Stimulated activated CD4-positive, alpha-beta T cell treated with anti-CD3 and anti-CD28 coated beads, Interleukin-15, amount 100 ng/mL, for 48 hours (primary cell): Measurements from ENCODE around the gene TNFAIP8.

Experiments used
- DNase-seq, 2 donors: peaks; one replicate each; pipeline ENCODE4 v3.0.0-alpha.2; 2020; ENCODE audit warnings: low read depth in 2 of 2

Gene TNFAIP8

DNA sequence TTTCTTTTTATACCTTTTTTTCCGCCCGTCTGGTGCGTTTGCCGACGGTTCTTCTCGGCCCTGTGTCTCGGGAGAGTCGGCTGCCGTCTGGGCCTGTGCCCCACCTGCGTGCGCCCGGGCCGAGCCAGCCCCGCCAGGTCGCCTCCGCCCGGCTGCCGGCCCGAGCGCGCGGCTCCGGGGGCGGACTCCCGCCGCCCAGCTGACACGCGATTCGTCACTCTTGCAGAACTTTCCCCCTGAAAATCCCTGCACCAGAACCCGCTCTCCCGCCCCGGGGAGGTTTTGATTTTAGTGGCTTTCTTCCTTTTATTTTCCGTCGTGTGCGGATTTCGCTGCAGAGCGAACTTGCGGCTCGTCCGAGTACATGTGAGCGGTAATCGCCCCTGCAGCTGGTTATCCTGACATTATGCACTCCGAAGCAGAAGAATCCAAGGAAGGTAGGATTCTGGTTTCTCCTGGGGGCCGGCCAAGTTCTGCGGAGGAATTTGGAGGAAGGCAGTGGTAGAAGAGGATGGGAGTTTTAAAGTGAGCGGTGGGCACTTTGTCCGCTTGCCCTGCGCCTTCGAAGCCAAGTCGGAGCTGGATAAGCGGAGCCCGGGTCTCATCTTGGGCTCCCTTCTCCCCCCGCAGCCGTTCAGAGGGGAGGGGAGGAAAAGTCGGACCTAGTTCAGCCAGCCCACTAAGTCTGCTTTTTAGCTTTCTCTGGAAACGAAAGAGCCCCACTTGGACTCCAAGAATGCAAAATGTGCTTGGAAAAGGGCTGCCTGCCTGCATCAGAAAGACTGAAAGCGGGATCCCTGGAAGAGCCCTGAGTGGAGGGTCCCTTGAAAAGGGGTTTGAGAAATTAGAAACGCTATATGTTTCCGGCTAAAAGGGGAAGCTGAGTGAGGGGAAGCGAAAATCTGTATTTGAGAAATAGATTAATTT lies at the start of gene TNFAIP8:
TNFAIP8 (plus strand) TSS at position 335 of the 927 bp plus-strand sequence; CDS start at position 407, 72 bp downstream.
- peak; percentile 71 to 73 for DNase-seq

DNA sequence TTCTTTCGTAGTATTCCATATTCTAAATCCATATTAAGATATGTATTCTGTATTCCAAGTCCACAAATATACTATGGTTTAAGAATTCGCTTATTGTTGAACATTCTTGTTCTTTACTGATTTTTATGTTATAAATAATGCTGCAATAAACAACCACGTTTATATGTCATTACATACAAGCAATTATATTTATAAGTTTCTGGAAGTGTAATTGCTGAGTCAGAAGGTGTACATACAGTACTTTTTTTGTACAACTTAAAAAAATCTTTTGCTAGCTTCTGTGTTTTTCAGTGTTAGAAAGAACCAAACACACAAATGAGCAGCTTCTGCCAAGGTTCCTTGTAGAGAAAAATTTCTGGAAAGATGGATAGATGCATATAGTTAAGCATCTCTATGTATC lies 48.6 kb upstream of the TNFAIP8 start:
- no peak for DNase-seq

DNA sequence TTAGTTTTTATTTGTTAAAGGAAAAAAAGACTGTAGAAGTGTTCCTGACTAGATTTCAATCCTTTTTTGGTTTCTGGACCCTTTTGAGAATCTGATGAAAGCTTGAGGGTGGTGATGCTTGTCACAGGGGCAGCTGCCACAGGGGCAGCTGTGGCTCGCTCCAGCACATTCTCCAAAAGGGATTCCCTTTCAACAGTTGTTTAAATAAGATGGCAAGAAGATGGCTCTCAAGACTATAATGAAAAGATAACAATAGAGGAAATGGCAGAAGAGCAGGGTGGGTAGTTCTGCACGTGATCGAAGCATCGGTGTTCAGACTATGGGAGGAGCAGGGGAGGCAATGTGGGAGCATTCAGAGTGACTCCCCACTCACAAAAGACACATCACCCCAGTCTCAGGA lies 46.5 kb upstream of the TNFAIP8 start:
- DNase-seq: no peak

GRCh38 chr5:119311688-119312087 lies 44.1 kb upstream of the TNFAIP8 start:
- no peak for DNase-seq

GRCh38 chr5:119312403-119312802 lies 43.4 kb upstream of the TNFAIP8 start:
- no peak for DNase-seq

GRCh38 chr5:119313197-119313596 lies 42.6 kb upstream of the TNFAIP8 start:
- no peak for DNase-seq

DNA sequence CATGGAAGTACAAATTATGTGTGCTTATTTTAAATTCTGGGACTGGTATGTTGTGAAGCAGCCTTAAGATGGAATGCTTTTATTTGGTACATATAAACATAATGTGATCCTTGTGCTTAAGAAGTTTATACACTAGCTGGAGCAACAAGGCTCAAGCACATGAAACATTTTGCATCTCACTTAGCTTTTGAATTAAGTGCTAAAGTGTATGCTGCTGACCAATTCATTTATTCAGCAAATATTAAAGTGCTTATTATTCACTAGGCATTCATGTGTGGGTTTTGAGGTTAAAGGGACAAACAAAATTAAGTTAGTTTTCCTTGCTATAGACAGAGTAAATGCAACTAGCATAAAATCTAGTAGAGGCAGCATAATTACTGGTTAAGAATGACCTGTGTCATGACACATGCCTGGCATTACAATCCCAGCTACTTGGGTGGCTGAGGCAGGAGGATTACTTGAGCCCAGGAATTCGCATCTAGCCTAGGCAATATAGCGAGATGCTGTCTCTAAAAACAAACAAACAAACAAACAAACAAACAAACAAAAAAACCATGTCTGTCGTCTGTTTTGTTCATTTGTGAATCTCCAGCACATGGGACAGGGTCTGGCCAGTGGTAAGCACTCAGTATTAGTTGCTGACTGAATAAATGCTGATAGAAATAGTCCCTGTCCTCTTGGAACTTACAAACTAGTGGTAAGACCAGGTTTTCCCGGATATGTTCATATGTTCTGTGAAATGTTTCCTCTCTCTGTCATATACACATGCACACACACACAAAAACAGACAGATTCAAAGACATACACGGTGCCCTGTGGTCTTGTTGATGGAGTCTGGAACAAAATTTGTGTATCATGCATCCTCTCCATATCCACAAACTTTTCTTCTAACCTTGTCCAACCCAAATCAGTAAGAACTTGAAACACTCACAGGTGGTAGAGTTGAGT lies 41.9 kb upstream of the TNFAIP8 start:
- DNase-seq: no peak

DNA sequence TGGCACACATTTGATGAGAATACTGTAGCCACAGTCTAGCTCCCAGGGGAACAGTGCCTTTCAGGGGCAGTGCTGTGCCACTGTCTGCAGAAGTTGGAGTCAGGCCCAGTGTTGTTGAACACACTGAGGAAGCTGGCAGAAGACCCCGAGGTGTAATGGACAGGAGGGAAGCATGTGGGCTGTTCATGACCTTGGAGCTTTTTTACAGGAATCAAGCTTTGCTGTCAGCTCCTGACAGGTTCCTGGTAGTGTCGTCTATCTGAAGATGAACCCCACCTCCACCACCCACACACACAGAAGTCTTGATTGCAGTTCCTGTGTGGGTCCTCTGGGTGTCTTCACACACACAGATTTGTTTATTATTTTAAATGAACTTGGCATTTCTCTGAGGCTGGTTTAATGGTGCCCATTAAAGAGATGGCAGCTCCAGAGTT lies 40.3 kb upstream of the TNFAIP8 start:
- peak in 1 of 2 donors; percentile 59 for DNase-seq

DNA sequence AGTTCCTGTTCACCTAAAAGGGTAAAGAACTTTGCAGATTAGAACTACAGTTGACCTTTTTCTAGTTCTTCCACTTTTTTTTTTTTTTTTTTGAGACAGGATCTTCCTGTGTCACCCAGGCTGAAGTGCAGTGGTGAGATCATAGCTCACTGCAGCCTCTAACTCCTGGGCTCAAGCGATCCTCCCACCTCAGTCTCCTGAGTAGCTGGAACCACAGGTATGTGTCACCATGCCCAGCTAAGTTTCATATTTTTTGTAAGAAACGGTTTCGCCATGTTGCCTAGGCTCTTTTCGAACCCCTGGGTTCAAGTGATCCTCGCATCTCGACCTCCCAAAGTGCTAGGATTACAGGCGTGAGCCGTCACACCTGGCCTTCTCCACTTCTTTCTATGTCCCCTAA lies 39.7 kb upstream of the TNFAIP8 start:
- DNase-seq: no peak

- DNase-seq: no peak
Measured at GRCh38 chr5:119316906-119317305, 38.9 kb upstream of the TNFAIP8 start.

DNA sequence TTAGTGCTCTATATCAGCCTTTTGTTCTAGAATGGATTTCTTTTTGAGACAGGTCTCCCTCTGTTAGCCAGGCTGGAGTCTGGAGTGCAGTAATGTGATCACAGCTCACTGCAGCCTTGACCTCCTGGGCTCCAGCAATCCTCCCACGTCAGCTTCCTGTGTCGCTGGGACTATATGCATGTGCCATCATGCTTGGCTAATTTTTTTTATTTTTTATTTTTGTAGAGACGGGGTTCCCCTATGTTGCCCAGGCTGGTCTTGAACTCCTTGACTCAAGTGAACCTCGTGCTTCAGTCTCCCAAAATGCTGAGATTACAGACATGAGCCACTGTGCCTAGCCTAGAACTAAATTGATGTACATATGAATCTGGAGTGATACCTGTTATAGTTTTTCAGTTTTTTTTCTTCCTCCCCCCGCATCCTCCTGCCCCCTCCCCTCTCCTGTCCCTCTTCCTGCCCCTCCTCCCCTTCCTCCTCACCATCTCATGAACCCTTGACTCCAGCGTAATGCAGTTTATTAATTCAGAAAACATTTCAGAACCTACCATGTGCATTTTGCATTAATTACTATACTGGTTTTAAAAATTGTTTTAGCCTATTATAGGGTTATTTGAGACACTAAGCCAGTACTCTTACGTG lies 37.4 kb upstream of the TNFAIP8 start:
- no peak for DNase-seq

- DNase-seq: no peak
Measured at GRCh38 chr5:119319401-119319800, 36.4 kb upstream of the TNFAIP8 start.

DNA sequence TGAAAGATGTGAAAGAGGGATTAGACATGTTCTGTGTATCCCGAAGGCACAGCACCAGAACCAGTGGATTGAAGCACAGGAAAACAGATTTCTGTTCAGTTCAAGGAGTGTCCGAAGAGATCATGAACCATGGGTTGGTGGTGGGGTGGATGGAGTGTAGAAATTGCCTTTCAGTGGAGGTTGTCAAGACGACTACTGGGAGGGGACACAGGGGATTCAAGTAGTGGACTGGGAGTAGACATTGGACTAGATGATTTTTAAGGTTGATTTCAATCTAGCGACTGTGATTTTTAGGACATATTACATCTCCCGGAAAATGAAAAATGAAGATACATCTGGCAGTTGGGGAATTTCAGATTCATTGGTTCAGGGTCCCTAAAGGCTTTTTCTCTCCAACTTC lies 35.9 kb upstream of the TNFAIP8 start:
- DNase-seq: no peak

- no peak for DNase-seq
Measured at GRCh38 chr5:119321569-119322311, 34.1 kb upstream of the TNFAIP8 start.

GRCh38 chr5:119322312-119322947 lies 33.4 kb upstream of the TNFAIP8 start:
- DNase-seq: no peak

DNA sequence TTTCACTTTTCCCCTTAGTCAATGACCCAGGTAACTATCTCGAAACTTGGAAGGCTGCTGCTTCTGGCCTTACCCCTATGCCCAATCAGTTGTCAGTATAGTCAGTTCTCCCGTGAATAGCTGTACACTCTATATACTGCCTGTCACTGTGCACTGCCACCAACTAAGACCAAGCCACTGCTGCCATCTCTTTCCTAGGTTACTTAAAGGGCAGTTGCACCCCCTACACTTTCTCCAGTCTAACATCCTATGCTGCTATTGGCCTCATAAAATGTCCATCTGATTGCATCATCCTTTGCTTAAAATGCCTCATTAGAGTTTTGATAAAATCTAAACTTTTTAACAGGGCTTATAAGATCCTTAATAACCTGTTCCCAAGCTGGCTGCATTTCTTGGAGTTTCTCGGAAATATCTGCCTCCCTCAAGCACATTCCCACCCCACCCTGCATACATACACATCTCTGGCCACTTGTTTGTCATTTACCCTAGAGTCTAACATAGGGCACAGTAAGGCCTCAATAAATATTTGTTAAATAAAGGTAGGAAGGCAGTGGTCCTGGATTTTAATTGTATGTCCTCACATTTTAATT lies 32.8 kb upstream of the TNFAIP8 start:
- DNase-seq: no peak

GRCh38 chr5:119323601-119324000 lies 32.2 kb upstream of the TNFAIP8 start:
- DNase-seq: no peak

DNA sequence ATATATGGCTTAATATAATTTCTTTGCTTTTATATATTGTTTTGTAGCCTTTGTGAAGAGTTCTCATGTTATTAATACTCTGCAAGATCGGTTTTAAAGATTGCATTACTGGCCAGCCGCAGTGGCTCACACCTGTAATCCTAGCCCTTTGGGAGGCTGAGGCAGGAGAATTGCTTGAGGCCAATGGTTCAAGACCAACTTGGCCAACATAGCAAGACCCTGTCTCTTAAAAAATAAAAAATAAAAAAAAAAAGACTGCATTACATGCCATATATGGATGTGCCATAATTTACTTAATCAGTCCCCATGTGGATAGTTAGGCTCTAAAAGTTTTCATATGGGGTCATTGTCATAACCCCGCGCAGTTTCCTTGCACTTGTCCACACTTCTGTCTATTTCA lies 31.0 kb upstream of the TNFAIP8 start:
- no peak for DNase-seq

DNA sequence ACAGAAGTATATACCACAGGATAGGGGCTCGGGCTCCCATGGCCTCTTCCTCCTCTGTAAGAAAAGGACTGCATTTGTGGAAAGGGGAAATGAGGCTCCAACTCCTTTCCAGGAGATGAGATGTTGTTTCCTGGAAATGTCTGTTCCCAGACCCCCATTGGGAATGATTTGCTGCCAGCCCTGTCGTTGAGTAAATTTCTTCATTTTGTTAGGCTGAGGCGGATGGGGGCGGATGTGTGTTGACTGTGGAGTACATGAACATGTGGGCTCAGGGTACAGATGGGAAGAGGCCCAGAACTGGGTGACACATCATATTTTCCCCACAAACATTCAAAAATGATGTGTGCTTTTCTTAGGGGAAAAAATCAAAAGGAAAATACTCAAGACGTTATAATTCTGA lies 28.8 kb upstream of the TNFAIP8 start:
- DNase-seq: no peak
